Keratinocyte (primary cell): ENCODE results near the gene TRAPPC2. TPM values are rescaled to one million over a fixed set of nuclear protein-coding genes. Genes with fewer than 3 reads are reported as not detected.

Experiments
- DNase-seq: peaks from one replicate; pipeline ENCODE4 v3.0.0-alpha.2; 2011; ENCODE audit warnings: low read depth, missing footprints, low spot score
- FAIRE-seq: peaks from 2 replicates; lab custom pipeline; 2011; peaks lifted over from hg19 to GRCh38; lab: Jason Lieb, UNC
- H2AFZ ChIP-seq: 2 replicates; pipeline ENCODE4 v1.6.0; 2012; ENCODE audit warnings: low read length, control low read depth, inconsistent platforms; ENCODE audit not compliant: control insufficient read depth
- H3K27ac ChIP-seq: 2 replicates; pipeline ENCODE4 v1.5.1; 2011; ENCODE audit warnings: low read length; ENCODE audit not compliant: control insufficient read depth, insufficient read depth
- H3K27me3 ChIP-seq: 3 replicates; pipeline ENCODE4 v1.6.0; 2011; ENCODE audit warnings: low read length; ENCODE audit not compliant: control insufficient read depth, insufficient read depth; ENCODE audit errors: extremely low read depth
- H3K36me3 ChIP-seq, 2 experiments: 2 replicates in 1 of 2; 3 replicates in 1 of 2; pipeline ENCODE4 v1.5.1; 2011; ENCODE audit warnings: low read length in 2 of 2, mild to moderate bottlenecking in 1 of 2; ENCODE audit not compliant: control insufficient read depth in 2 of 2, insufficient read depth in 2 of 2; ENCODE audit errors: extremely low read depth in 1 of 2
- H3K4me1 ChIP-seq: 3 replicates; pipeline ENCODE4 v1.5.1; 2011; ENCODE audit warnings: low read length; ENCODE audit not compliant: control insufficient read depth, insufficient read depth; ENCODE audit errors: extremely low read depth
- H3K4me2 ChIP-seq: 3 replicates; pipeline ENCODE4 v1.6.0; 2011; ENCODE audit warnings: low read depth, low read length; ENCODE audit not compliant: control insufficient read depth, insufficient read depth; ENCODE audit errors: extremely low read depth
- H3K4me3 ChIP-seq, 3 experiments: fragments of 200-600 bp in 1 of 3; sonication (generic) in 1 of 3; 2 replicates in 2 of 3; 3 replicates in 1 of 3; pipeline ENCODE4 v1.5.1; 2011 to 2016; ENCODE audit warnings: low read length in 3 of 3, mild to moderate bottlenecking in 3 of 3, control low read depth in 2 of 3, inconsistent platforms in 1 of 3, low read depth in 1 of 3, mixed read lengths in 1 of 3, mixed run types in 1 of 3, moderate library complexity in 1 of 3; ENCODE audit not compliant: control insufficient read depth in 2 of 3, insufficient read depth in 2 of 3; ENCODE audit errors: extremely low read depth in 1 of 3
- H3K79me2 ChIP-seq: 2 replicates; pipeline ENCODE4 v1.6.0; 2012; ENCODE audit warnings: low read length; ENCODE audit not compliant: control insufficient read depth, insufficient read depth
- H3K9ac ChIP-seq: 3 replicates; pipeline ENCODE4 v1.6.0; 2011; ENCODE audit warnings: low read length; ENCODE audit not compliant: control insufficient read depth, insufficient read depth; ENCODE audit errors: extremely low read depth
- H3K9me1 ChIP-seq: 3 replicates; pipeline ENCODE4 v1.6.0; 2011; ENCODE audit warnings: low read length; ENCODE audit not compliant: control insufficient read depth, insufficient read depth; ENCODE audit errors: extremely low read depth
- H3K9me3 ChIP-seq: 2 replicates; pipeline ENCODE4 v1.5.1; 2012; ENCODE audit warnings: low read depth, low read length; ENCODE audit not compliant: control insufficient read depth
- H4K20me1 ChIP-seq: 3 replicates; pipeline ENCODE4 v1.6.0; 2011; ENCODE audit warnings: low read length; ENCODE audit not compliant: control insufficient read depth, insufficient read depth; ENCODE audit errors: extremely low read depth
- EZH2 ChIP-seq: IDR thresholded peaks from one replicate; pipeline ENCODE4 v1.6.1; 2012; ENCODE audit warnings: inconsistent platforms, mild to moderate bottlenecking, low read length, moderate library complexity
- dilution Hi-C: fragments of 300-500 bp; cut with MboI; formaldehyde crosslinking; loops from one replicate; pipeline ENCODE4 v1.7.0; 2020; ENCODE audit warnings: low sequenced_read_pairs; ENCODE audit not compliant: extremely low pct_ligation_motif_present
- polyA plus RNA-seq, 5 experiments: library from polyadenylated mRNA; depleted of rRNA in 3 of 5; stranded (reverse) in 3 of 5; stranded (forward) in 1 of 5; unstranded in 1 of 5; fragments of >200 nt; gene quantifications; 1 replicate in 1 of 5; 2 replicates in 3 of 5; 3 replicates in 1 of 5; pipeline versions ENCODE4 v1.2.1 to v1.2.3, GENCODE V29; 2011 to 2012; ENCODE audit warnings: missing spikeins in 2 of 5, low read depth in 1 of 5, low replicate concordance in 1 of 5
- TF ChIP-seq, protein P1 (sequence below), 3 experiments: IDR thresholded peaks in 1 of 3; conservative IDR thresholded peaks in 1 of 3; optimal IDR thresholded peaks in 1 of 3; 2 replicates in 2 of 3; 3 replicates in 1 of 3; pipeline versions ENCODE3 to v1.5.1; 2011; ENCODE audit warnings: low read length in 3 of 3, mild to moderate bottlenecking in 3 of 3, moderate library complexity in 2 of 3, control low read depth in 1 of 3, inconsistent platforms in 1 of 3; ENCODE audit not compliant: insufficient read depth in 2 of 3; ENCODE audit errors: extremely low read depth in 1 of 3

The TRAPPC2 gene
- polyA plus RNA-seq, 1 donor (not counting 4 experiments of a cell fraction or from before 2014, with no cell fraction given), result 19.0 TPM

DNA sequence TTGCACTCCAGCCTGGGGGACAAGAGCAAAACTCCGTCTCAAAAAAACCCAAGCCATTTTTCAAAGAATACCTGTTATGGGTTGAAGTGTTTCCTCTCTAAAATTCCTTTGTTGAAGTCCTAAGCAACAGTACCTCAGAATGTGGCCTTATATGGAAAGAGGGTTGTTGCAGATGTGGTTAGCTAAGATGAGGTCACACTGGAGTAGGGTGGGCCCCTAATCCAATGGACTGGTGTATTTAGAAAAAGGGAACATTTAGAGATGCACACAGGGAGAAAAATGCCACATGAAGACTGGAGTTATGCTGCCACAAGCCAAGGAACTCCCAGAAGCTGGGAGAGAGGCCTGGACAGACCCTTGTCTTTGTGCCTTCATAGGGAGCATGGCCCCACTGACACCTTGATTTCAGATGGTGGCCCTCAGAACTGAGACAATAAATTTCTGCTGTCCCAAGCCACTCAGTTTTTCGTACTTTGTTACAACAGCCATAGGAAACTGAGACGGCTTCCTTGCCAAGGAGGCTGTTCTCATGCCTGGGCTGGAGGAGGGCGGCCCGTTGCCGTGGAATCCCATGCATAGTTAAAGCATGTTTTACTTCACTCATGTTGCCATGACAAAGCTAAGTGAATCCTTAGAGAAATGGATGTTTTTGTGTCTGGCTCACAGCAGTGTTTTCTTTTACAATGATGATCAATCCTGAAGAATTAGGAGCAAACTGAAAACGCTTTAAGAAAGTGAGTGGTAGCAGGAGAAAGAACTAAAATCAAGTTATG, 16.5 kb downstream of the TRAPPC2 start:
- Histone ChIP-seq H4K20me1 (peaks cover 3% of the 10 kb centered on the region), H3K27me3 (no peaks in the 10 kb centered on the region), H3K36me3 (peaks cover 12% of the 10 kb centered on the region in 2 experiments), H2AFZ (no peak overlapping the region), H3K4me2 (no peak overlapping the region), H3K4me3 (no peak overlapping the region), H3K4me1 (no peaks in the 10 kb centered on the region), H3K79me2 (peaks cover 20% of the 10 kb centered on the region), H3K9me3 (no peaks in the 10 kb centered on the region), H3K9me1 (no peaks in the 10 kb centered on the region), H3K9ac (no peak overlapping the region), H3K27ac (no peak overlapping the region)
- DNase-seq, result no peak
- dilution Hi-C loops, result no loop called here
- TF ChIP-seq EZH2, result no peak
- TF ChIP-seq, protein P1, sequence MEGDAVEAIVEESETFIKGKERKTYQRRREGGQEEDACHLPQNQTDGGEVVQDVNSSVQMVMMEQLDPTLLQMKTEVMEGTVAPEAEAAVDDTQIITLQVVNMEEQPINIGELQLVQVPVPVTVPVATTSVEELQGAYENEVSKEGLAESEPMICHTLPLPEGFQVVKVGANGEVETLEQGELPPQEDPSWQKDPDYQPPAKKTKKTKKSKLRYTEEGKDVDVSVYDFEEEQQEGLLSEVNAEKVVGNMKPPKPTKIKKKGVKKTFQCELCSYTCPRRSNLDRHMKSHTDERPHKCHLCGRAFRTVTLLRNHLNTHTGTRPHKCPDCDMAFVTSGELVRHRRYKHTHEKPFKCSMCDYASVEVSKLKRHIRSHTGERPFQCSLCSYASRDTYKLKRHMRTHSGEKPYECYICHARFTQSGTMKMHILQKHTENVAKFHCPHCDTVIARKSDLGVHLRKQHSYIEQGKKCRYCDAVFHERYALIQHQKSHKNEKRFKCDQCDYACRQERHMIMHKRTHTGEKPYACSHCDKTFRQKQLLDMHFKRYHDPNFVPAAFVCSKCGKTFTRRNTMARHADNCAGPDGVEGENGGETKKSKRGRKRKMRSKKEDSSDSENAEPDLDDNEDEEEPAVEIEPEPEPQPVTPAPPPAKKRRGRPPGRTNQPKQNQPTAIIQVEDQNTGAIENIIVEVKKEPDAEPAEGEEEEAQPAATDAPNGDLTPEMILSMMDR (optimal IDR thresholded peaks at IDR 0.05 in 1 of 3, IDR thresholded peaks at IDR 0.05 in 1 of 3, conservative IDR thresholded peaks at IDR 0.05 in 1 of 3; ENCODE audit: extremely low read depth in 1 of 3, insufficient read depth in 2 of 3, low read length in 3 of 3), result no peak
- no peak for FAIRE-seq

DNA sequence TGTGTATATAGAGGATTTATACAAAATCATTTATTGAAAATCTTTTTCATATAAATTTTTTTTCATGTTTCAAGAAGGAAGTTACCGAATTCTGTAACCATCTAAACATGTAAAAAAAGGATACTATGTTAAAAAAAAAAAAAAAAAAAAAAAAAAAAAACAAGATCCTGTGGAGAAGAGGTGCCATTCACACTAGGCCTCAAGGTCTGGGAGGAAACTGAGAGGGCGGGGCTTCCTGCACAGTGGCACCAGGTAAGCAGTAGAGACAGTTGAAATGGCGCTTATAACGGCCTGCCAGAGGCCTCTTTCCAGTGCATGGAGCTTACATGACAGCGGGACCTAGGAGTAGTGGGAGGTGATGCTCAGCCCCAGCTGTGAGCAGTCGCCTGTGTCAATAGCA, 17.5 kb downstream of the TRAPPC2 start:
- H3K9me3 ChIP-seq, result no peaks in the 10 kb centered on the region
- no peaks in the 10 kb centered on the region for H3K9me1 ChIP-seq
- no peaks in the 10 kb centered on the region for H4K20me1 ChIP-seq
- peaks cover 13% of the 10 kb centered on the region for H3K79me2 ChIP-seq
- peaks cover 9 to 13% of the 10 kb centered on the region in 2 experiments for H3K36me3 ChIP-seq
- FAIRE-seq (no peak), DNase-seq (no peak)
- dilution Hi-C loops, result no loop called here
- no peak overlapping the region for H3K4me2 ChIP-seq
- H3K4me3 ChIP-seq, result no peak overlapping the region
- no peak overlapping the region for H2AFZ ChIP-seq
- no peak overlapping the region for H3K9ac ChIP-seq
- H3K27me3 ChIP-seq, result no peaks in the 10 kb centered on the region
- TF ChIP-seq EZH2, result no peak
- TF ChIP-seq, protein P1 (optimal IDR thresholded peaks at IDR 0.05 in 1 of 3, IDR thresholded peaks at IDR 0.05 in 1 of 3, conservative IDR thresholded peaks at IDR 0.05 in 1 of 3; ENCODE audit: extremely low read depth in 1 of 3, insufficient read depth in 2 of 3, low read length in 3 of 3), result no peak
- no peak overlapping the region for H3K27ac ChIP-seq
- no peaks in the 10 kb centered on the region for H3K4me1 ChIP-seq
